A673 (cell line): ENCODE results near the gene LMF1.

Experiments used
- EZH2 ChIP-seq: fragments of 200-600 bp; sonication (generic); IDR thresholded peaks from 2 replicates; pipeline ENCODE4 v1.6.1; 2017; ENCODE audit warnings: borderline replicate concordance, low read depth, mild to moderate bottlenecking, mixed read lengths, antibody characterized with exemption, low read length; ENCODE audit not compliant: poor library complexity, severe bottlenecking
- TF ChIP-seq, protein P1 (sequence below): fragments of 300-800, 200-600 bp; sonication (generic); conservative IDR thresholded peaks from 2 replicates; pipeline ENCODE4 v1.5.1; 2017; ENCODE audit warnings: low read depth, mild to moderate bottlenecking, antibody characterized with exemption, low read length, moderate library complexity, mixed read lengths

DNA sequence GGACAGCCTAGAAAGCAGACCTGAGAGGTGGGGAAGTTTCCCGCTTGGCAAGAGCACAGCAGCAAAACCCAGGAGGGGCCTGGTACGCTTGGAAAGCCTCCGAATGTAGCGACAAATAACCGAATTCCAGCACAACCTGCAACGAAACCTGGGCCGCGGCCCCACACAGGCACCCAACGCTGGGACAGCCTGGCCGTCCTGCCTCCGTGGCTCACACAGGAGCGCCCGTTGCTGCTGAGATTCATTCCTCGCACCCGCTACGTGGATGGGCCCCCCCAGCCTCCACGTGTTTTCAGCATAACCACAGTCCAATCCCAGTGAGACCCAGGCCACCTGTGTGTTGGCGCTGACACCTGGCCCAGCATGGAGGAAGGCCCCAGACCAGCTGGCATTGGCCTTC is 42.9 kb downstream of the LMF1 start:
- TF ChIP-seq, protein P1, sequence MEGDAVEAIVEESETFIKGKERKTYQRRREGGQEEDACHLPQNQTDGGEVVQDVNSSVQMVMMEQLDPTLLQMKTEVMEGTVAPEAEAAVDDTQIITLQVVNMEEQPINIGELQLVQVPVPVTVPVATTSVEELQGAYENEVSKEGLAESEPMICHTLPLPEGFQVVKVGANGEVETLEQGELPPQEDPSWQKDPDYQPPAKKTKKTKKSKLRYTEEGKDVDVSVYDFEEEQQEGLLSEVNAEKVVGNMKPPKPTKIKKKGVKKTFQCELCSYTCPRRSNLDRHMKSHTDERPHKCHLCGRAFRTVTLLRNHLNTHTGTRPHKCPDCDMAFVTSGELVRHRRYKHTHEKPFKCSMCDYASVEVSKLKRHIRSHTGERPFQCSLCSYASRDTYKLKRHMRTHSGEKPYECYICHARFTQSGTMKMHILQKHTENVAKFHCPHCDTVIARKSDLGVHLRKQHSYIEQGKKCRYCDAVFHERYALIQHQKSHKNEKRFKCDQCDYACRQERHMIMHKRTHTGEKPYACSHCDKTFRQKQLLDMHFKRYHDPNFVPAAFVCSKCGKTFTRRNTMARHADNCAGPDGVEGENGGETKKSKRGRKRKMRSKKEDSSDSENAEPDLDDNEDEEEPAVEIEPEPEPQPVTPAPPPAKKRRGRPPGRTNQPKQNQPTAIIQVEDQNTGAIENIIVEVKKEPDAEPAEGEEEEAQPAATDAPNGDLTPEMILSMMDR: no peak
- TF ChIP-seq EZH2: no peak
